Raji (cell line): ENCODE measurements around the gene PRKG1.

Source experiments
- POLR2A ChIP-seq: IDR thresholded peaks from 2 replicates; pipeline ENCODE4 v1.6.1; 2011; ENCODE audit warnings: low read depth, low read length, control low read depth; ENCODE audit not compliant: insufficient read depth

PRKG1 gene

DNA sequence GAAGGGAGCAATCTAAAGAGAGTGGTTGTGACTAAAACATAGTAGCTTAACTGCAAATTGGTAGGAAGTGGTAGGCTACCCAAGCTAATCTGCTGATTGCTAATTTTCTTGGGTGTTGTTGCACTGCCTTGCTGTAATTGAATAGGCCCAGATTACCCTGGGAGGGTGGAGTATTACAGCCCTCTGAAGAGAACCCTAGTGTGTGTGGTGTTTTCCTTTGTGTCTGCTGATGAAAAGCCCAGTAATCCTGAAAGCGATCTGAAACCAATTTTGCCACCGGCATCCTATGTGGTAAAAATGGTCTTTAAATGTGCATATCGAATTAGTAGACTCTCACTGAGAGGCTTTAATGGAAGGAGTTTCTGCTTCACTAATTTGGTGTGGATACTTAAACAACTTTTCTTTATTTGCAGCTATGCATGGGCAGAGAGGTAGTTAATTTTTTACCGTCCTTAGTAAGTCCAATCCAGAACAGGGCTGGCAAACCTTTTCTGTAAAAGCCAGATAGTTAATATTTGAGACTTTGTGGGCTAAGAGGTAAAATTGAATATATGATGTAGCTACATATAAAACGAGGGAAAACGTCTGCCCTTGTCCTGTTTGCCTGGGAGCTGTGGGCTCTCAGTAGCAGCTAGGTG, 532.7 kb downstream of the PRKG1 start:
- TF ChIP-seq POLR2A: no peak

DNA sequence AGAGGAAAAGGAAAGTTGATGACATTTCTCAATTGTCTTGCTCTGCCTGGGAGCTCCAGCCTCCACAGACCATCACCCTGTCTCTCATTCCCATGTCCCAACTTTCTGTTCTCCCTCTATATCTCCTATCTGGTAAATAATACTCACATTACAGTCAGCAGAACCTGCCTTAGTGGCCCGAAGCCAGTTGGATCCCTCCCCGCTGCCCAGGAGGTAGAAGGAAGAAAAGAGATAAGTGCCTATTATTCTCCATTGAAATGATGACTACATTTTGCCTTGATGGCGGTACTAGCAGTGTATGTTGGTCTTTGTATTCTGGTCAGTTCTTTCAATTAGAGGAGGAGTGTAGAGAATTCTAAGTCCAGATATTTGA, 533.2 kb downstream of the PRKG1 start:
- TF ChIP-seq POLR2A: no peak

DNA sequence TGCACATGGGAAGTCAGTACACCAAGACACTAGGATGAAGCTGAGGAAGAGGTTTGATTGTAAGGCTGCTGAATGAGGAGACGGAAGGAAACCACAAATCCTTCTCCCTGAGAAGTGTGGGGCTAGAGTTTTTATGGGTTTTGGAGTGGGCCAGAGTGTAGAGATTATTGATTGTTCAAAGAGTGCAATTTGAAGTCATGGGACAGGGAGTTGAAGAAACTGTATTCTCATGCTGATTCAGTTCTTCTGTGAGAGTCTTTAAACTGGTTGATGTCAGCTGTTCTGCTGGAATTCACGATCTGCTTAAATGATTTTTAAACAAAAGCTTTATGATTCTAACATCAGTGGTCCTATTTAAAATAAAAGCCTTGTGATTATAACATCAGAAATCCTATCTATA, 533.9 kb downstream of the PRKG1 start:
- no peak for TF ChIP-seq POLR2A

DNA sequence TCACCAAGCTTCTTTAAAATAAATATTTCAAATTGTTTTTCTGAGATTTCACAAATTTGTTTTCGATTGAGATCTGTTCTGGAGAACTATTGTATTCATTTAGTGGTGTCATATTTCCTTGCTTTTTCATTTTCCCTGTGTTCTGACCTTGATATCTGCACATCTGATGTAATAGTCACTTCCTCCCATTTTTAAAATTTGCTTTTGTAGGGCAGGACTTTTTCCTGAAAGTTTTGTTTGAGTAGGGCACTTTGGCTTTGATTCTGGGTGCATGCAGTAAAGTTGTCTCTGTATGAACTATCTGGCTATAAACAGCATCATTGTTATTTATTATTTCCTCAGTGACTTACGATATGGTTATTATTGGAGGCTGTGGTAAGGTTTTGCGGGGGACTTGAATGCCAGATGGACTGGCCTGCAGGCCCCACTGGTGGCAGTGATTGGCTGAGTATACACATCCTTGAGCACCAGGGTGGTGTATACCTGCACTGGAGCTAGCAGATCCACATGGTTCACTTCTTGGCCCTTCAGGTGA, 541.5 kb downstream of the PRKG1 start:
- TF ChIP-seq POLR2A: no peak

DNA sequence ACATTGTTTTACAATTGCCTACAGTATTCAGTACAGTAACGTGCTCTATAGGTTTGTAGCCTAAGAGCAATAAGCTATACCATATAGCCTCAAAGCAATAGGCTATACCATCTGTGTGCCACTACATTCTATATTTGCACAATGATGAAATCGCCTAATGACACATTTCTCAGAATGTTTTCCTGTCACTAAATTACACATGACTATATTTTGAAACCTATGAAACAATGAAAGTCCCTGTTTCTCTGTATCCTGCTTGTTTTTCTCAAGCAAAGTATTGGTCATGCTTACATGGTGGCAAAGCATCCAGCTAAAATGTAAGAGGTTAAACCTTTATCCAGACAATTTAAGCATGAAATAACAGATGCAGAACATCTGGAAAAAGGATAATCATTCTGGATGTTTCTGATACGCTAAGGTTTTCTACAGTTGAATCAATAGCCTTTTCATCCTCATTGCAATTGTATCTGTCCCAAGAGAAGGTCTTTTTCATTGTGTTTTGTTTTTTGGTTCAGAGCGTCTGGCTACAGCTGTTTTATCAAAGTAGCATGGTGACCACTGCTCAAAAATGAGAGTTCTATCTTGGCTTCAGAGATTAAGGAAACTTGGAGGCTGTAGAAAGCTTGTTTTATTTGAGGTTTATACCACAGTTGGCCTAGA, 543.4 kb downstream of the PRKG1 start:
- no peak for TF ChIP-seq POLR2A

DNA sequence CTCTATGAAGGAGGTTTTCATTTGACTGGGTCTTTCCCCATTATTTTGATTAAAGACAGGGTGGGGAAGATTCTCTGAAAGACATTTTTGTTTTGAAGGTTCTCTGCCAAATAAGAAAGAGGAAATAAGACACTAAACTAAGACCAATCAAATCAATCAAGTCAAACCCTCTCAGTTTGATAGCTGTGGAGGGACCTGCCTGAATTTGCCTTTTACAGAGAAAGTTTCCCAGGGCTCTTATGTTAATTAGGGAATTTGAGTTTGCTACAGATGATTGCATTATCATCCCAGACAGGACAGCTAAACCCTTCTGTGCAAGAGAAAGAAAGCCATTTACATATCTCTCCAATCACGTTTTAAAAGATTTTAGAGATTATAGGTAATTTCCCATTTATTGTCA, 545.1 kb downstream of the PRKG1 start:
- TF ChIP-seq POLR2A: no peak

DNA sequence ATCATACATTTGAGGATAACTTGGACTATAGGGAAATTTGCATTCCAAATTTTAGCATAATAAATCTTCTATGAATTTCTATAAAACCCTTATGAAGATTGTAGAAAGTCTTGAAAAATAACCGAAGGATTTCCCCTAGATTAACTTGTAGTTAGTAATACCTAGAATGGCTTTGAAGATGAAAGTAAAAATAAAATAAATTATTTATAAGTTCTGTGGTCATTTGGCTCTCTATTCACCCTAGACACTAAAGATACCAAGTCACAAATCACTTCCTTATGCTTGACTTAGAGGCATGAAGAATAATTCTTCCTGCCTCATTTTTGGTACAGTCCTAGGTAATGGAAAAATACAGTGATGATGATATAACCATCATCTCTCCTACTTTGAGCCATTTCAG, 545.8 kb downstream of the PRKG1 start:
- no peak for TF ChIP-seq POLR2A

DNA sequence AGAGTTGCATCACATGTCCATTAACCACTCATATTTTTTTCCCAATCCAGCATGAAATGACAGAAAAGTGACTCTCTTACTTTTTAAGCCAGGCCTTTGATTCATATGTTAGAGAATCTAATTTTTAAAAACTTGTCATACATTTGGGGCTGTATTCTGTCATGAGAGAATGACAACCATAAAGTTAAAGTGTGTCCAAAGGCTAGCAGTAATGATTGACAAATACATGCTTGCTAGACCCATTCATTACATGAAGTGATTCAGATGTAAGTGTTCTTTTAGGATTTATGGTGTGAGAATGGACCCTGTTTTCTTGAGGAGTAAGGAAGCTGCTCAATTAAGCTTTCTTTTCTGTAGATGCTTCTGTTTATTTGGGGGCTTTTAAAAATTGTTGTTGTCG, 549.7 kb downstream of the PRKG1 start:
- TF ChIP-seq POLR2A: no peak

DNA sequence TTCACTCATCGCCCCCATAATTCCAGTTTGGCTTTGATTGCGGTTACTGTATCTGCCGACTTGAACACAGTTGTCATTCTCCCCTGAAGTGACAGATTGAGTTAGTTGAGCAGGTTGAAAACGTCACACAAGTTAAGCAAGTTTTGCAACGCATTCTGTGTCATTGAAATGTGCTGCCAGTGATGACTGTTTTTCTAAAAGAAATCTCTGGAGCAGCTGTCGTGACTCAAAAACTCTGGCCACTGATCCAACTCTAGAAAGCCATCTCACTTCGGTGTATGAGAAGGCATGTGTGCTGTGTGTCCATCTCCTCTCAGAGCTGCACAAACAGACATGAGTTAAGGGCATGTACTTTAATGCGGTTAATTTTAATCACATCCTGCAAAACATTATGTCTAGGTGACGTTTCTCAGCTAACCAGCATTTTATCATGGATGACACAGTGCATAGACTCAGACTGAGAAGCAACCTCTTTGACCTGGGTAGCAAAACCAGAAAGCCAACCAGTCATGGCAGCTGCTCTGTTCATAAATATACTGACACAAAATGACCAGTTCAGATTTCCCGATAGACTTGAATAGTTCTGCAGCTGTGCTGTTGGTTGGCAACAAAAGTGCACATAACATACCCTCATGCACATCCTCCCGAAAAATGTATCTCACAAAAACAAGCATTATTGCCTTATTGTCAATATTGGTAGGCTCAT, 555.8 kb downstream of the PRKG1 start:
- no peak for TF ChIP-seq POLR2A

DNA sequence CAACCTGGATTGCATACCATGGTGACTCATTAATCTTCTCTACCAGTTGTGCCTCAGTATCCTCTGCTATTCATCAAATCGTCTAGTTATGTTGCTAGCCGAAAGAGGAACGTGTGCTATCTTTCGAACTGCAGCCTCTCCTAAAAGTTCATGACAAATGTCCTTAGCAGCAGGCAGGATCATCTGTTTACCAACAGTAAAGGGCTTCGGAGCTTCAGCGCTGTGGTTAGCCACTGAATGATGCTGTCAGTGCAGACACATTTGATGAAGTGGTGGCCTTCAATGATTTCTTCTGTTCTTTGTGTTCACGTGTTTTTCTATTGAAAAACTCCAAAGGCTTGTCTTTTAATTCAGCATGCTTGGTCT, 556.3 kb downstream of the PRKG1 start:
- no peak for TF ChIP-seq POLR2A

DNA sequence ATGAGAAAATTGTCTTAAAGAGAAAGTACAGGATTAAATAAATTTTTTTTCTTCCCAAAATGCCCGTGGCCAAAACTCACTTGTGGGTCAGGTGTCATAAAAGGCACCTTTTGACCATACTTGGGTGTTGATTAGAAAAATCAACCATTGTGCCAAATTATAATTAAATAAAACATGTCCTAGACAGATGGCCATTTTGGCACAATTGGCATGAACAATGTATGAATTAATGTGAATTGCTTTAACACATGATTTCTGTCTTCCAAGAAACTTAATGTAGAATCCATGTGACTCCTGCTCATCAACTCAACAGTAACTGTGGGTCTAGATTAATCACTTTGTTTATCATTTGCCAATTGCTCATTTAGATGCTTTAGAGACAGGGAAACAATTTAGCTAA, 561.1 kb downstream of the PRKG1 start:
- no peak for TF ChIP-seq POLR2A

DNA sequence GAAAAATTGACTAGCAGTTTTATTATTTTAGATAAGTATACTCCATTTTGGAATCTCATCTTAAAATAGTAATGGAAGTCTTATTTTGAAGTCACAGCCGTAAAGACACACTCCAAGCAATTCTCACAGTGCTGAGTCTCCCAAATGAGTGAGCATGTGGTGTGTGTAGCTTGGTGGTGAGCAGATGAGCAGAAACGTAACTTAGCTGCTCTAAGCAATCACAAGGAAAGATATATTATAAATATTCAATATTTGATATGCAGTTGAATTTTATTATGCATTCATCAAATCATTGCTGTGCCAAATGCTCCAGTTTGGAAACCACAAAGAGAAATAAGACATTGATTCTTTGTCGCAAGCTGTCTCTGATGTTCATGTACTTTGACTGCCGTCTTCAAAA, 563.9 kb downstream of the PRKG1 start:
- TF ChIP-seq POLR2A: no peak

DNA sequence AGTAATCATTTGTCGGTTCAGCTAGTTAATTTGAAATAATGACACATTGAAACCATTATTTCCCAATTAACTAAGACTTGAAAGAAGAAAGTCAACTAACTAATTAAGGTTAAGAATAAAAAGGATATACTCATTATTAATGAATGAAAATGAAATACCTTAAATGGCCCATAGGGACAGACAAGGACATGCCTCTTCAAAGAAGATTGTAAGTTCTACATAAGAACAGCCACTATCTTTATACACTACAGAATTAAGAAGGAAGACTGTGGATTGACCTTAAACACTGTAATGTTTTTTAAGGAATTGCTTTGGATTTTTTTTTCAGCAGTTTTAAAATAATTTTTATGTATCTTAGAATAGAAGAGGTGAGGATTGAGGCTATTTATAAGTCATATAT, 564.5 kb downstream of the PRKG1 start:
- no peak for TF ChIP-seq POLR2A

DNA sequence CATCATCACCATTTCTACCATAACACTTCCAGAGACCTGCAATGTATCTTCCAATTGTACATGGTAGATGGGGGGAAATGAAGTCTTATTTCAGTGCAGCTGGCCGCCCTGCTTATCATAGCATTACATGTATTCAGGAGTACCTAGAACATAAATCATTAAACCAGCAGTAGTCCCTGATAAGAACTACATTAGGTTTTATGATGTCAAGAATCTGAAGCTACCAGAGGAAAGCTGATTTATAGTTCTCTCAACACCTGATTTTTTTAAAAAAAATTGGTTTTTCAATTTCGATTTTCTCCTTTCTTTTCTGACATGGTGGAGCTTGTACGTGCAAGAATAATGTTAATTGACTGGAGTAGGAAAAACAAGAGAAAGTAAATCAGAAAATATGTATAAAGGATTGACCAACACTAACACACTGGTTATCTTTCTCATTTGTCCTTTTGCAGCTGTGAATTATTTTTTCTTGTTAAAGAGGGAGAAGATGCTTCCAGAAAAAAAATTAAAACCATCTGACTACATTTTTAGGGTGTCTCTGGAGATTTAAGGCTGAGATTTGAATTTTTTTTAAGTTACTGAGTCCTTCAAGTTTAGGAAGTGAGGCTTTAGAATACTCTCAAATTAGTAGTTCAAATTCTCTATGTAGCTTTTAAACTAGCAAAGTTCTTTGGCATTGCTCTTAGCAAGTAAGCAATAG, 566.0 kb downstream of the PRKG1 start:
- no peak for TF ChIP-seq POLR2A

DNA sequence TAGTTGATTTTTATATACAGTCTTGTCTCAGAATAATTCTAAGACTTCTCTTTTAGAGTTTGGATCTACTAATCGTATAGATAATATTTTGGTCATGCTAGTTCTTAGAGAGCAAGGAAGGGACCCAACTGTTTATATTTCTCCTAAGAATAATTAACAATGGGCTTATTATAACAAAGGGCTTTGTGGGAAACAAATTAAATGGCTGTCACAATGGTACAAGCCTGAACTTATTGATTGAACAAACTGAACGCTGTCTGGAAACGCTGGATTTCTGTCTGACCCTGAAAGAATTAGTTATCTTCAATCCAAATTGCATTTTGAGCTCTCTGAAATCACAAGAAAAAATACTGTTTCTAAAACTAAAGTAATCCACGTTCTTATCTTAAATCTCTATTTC, 568.3 kb downstream of the PRKG1 start:
- no peak for TF ChIP-seq POLR2A

DNA sequence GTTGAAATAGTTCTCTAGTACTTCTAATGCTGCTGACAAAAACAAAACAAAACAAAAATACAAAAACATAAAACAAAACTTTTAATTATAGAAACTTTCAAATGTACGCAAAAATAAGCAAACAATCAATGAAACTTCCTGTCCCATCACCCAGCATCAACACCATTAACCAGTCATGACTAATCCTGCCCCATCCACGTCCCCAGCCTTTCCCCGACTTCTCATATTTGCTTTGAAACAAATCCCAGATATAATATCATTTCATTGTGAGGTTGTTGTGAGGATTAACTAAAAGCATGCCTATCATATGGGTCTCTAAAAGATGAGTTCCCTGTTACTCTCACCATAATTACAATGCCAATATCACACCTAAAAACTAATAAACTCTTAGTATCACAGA, 569.4 kb downstream of the PRKG1 start:
- TF ChIP-seq POLR2A: no peak
